Osteocyte (in vitro differentiated cells): ENCODE measurements around the gene BBIP1. TPM values are rescaled to one million over a fixed set of nuclear protein-coding genes. Genes with fewer than 3 reads are reported as not detected.

ENCODE experiments used
- DNase-seq: peaks from one replicate; pipeline ENCODE4 v3.0.0; 2021; ENCODE audit warnings: mixed read lengths; ENCODE audit not compliant: unreplicated experiment; ENCODE audit errors: extremely low spot score
- H3K27ac Mint-ChIP-seq: one replicate; pipeline ENCODE4 v1.8.0; 2021; ENCODE audit warnings: mild to moderate bottlenecking, mixed read lengths; ENCODE audit not compliant: unreplicated experiment
- H3K27me3 Mint-ChIP-seq: one replicate; pipeline ENCODE4 v1.8.0; 2021; ENCODE audit warnings: mixed read lengths; ENCODE audit not compliant: unreplicated experiment
- H3K36me3 Mint-ChIP-seq: one replicate; pipeline ENCODE4 v1.8.0; 2021; ENCODE audit warnings: mixed read lengths; ENCODE audit not compliant: unreplicated experiment
- H3K4me1 Mint-ChIP-seq: one replicate; pipeline ENCODE4 v1.8.0; 2021; ENCODE audit warnings: mixed read lengths; ENCODE audit not compliant: unreplicated experiment
- H3K4me3 Mint-ChIP-seq: one replicate; pipeline ENCODE4 v1.8.0; 2021; ENCODE audit warnings: mild to moderate bottlenecking, moderate library complexity, mixed read lengths; ENCODE audit not compliant: unreplicated experiment
- H3K9me3 Mint-ChIP-seq: one replicate; pipeline ENCODE4 v1.8.0; 2021; ENCODE audit warnings: mixed read lengths; ENCODE audit not compliant: unreplicated experiment
- CTCF ChIP-seq: fragments of 200-600 bp; sonication (generic); IDR thresholded peaks from 2 replicates; pipeline ENCODE4 v1.5.0; 2021; ENCODE audit warnings: antibody characterized with exemption, mild to moderate bottlenecking, moderate library complexity
- total RNA-seq: library from RNA; stranded (reverse); gene quantifications from 2 replicates; pipeline ENCODE4 v1.2.1, GENCODE V29; 2021

BBIP1 gene
- total RNA-seq, 1 donor from 2014 or later, result 39.5 TPM

GRCh38 chr10:110857265-110858171 lies 61.5 kb downstream of the BBIP1 start:
- TF ChIP-seq CTCF, result no peak
- Mint-ChIP-seq H3K9me3 (no peaks in the 10 kb centered on the region), H3K4me3 (no peak overlapping the region), H3K27ac (no peak overlapping the region), H3K36me3 (no peaks in the 10 kb centered on the region), H3K27me3 (peaks cover 4% of the 10 kb centered on the region), H3K4me1 (peaks cover 29% of the 10 kb centered on the region)
- DNase-seq, result no peak

- no peak for TF ChIP-seq CTCF
- no peak for DNase-seq
- Mint-ChIP-seq H3K27ac (no peak overlapping the region), H3K4me3 (no peak overlapping the region), H3K9me3 (no peaks in the 10 kb centered on the region), H3K4me1 (peaks cover 27% of the 10 kb centered on the region), H3K27me3 (peaks cover 4% of the 10 kb centered on the region), H3K36me3 (no peaks in the 10 kb centered on the region)
Measured at GRCh38 chr10:110853921-110854605, 64.9 kb downstream of the BBIP1 start.

GRCh38 chr10:110852947-110853346 lies 66.0 kb downstream of the BBIP1 start:
- DNase-seq, result no peak
- Mint-ChIP-seq H3K9me3 (no peaks in the 10 kb centered on the region), H3K4me3 (no peak overlapping the region), H3K27ac (no peak overlapping the region), H3K27me3 (peaks cover 4% of the 10 kb centered on the region), H3K36me3 (no peaks in the 10 kb centered on the region), H3K4me1 (peaks cover 25% of the 10 kb centered on the region)
- no peak for TF ChIP-seq CTCF

- H3K36me3 Mint-ChIP-seq, result no peaks in the 10 kb centered on the region
- no peak overlapping the region for H3K27ac Mint-ChIP-seq
- no peak overlapping the region for H3K4me3 Mint-ChIP-seq
- TF ChIP-seq CTCF, result no peak
- H3K9me3 Mint-ChIP-seq, result no peaks in the 10 kb centered on the region
- H3K27me3 Mint-ChIP-seq, result peaks cover 4% of the 10 kb centered on the region
- no peak for DNase-seq
- H3K4me1 Mint-ChIP-seq, result peaks cover 26% of the 10 kb centered on the region
Measured at GRCh38 chr10:110852255-110852896, 66.6 kb downstream of the BBIP1 start.
